Brain pericyte (primary cell): ENCODE results near the gene APOBEC3H.

Experiments
- DNase-seq: peaks from one replicate; pipeline ENCODE4 v3.0.0-alpha.2; 2012; ENCODE audit warnings: low read depth, low spot score

Gene APOBEC3H

GRCh38 chr22:39110631-39111561, 13.9 kb downstream of the APOBEC3H start:
- DNase-seq: no peak

GRCh38 chr22:39114112-39114511, 17.1 kb downstream of the APOBEC3H start:
- no peak for DNase-seq

- DNase-seq: no peak
These were observed 18.5 kb downstream of the APOBEC3H start for GRCh38 chr22:39115570-39115969.

GRCh38 chr22:39115977-39116621, 19.1 kb downstream of the APOBEC3H start:
- no peak for DNase-seq

- DNase-seq: no peak
These were observed 20.6 kb downstream of the APOBEC3H start for GRCh38 chr22:39117585-39118191.

GRCh38 chr22:39120983-39121382, 23.9 kb downstream of the APOBEC3H start:
- no peak for DNase-seq

GRCh38 chr22:39122772-39123470, 25.9 kb downstream of the APOBEC3H start:
- DNase-seq: no peak

GRCh38 chr22:39123751-39124581, 26.9 kb downstream of the APOBEC3H start:
- no peak for DNase-seq

GRCh38 chr22:39125622-39126021, 28.6 kb downstream of the APOBEC3H start:
- DNase-seq: no peak

GRCh38 chr22:39128508-39128907, 31.5 kb downstream of the APOBEC3H start:
- no peak for DNase-seq

GRCh38 chr22:39129081-39129480, 32.0 kb downstream of the APOBEC3H start:
- DNase-seq: no peak

- no peak for DNase-seq
These were observed 32.7 kb downstream of the APOBEC3H start for GRCh38 chr22:39129746-39130145.

- DNase-seq: no peak
These were observed 33.2 kb downstream of the APOBEC3H start for GRCh38 chr22:39130152-39130704.

- DNase-seq: no peak
These were observed 34.1 kb downstream of the APOBEC3H start for GRCh38 chr22:39130892-39131855.

GRCh38 chr22:39132281-39132680, 35.2 kb downstream of the APOBEC3H start:
- DNase-seq: no peak

GRCh38 chr22:39132871-39133524, 36.0 kb downstream of the APOBEC3H start:
- no peak for DNase-seq

- no peak for DNase-seq
These were observed 36.8 kb downstream of the APOBEC3H start for GRCh38 chr22:39133871-39134270.

GRCh38 chr22:39134366-39135091, 37.5 kb downstream of the APOBEC3H start:
- DNase-seq: no peak
